ENCODE data around the gene WDR83. TPM values are rescaled to one million over a fixed set of nuclear protein-coding genes. Genes with fewer than 3 reads are reported as not detected.
A peak's percentile ranks its signal among the peaks of the same experiment; 100 is the strongest.

WDR83 gene
- total and polyA plus RNA-seq, 2 experiments from 2014 or later, result 12.5 to 18.5 TPM

- TF ChIP-seq ETS1 (IDR thresholded peaks at IDR 0.05) (no peak), REST (IDR thresholded peaks at IDR 0.05; ENCODE audit: unreplicated experiment) (no peak), CTCF (conservative IDR thresholded peaks at IDR 0.05; ENCODE audit: low read depth in 2 of 2) (no peak)
These were observed 5.6 kb upstream of the WDR83 start (continued) for GRCh38 chr19:12660980-12661379.

- no peaks in the 10 kb centered on the region for H3K9me2 ChIP-seq (ENCODE audit: insufficient read depth)
- peak overlapping the region; percentile 97; the same call in 2 of the 3 replicates for H3K4me3 Mint-ChIP-seq
- no peaks in the 10 kb centered on the region; the same call in 1 of the 2 replicates for H4K20me1 ChIP-seq (replicated peaks; ENCODE audit: insufficient read depth)
- peak overlapping the region; percentile 56; the same call in 1 of the 2 replicates for H3K27ac Mint-ChIP-seq
- no peak overlapping the region for H2AFZ ChIP-seq
- DNase-seq (ENCODE audit: low spot score) (peak; percentile 97), ATAC-seq (peak; percentile 88)
- peaks cover 29% of the 10 kb centered on the region for H3K4me1 Mint-ChIP-seq
- H3K27ac ChIP-seq (ENCODE audit: low read depth), result no peak overlapping the region
- no peak overlapping the region for H3K4me2 ChIP-seq
- peaks cover 30% of the 10 kb centered on the region for H3K36me3 Mint-ChIP-seq (ENCODE audit: low read depth)
- no peaks in the 10 kb centered on the region; the same call in 2 of the 3 replicates for H3K9me3 Mint-ChIP-seq
- no peaks in the 10 kb centered on the region for H3K27me3 ChIP-seq (ENCODE audit: insufficient read depth)
- H3K4me1 ChIP-seq (ENCODE audit: insufficient read depth), result peaks cover 17% of the 10 kb centered on the region
- H3K36me3 ChIP-seq (ENCODE audit: insufficient read depth), result 0 out of 2 replicates have a peak, but pooled peaks cover 5% of the 10 kb centered on the region
- H3K79me2 ChIP-seq (replicated peaks; ENCODE audit: insufficient read depth), result peaks cover 19% of the 10 kb centered on the region
- H3K4me3 ChIP-seq, result no peak overlapping the region
- H3K27me3 Mint-ChIP-seq (ENCODE audit: insufficient read depth, low read depth, poor library complexity), result peaks cover 19% of the 10 kb centered on the region
- peaks cover 14% of the 10 kb centered on the region; the same call in 1 of the 2 replicates for H3F3A ChIP-seq (replicated peaks; ENCODE audit: low read depth)
- TF ChIP-seq ETS1 (IDR thresholded peaks at IDR 0.05) (no peak), STAT1 (IDR thresholded peaks at IDR 0.05; ENCODE audit: unreplicated experiment) (no peak), CTCF (conservative IDR thresholded peaks at IDR 0.05; ENCODE audit: low read depth in 2 of 2) (no peak), JUNB (IDR thresholded peaks at IDR 0.05; ENCODE audit: unreplicated experiment) (no peak), EZH2 (IDR thresholded peaks at IDR 0.05; ENCODE audit: low read depth, unreplicated experiment) (no peak)
These were observed 2.0 kb upstream of the WDR83 start for GRCh38 chr19:12664406-12665280.
